Smooth muscle cell (in vitro differentiated cells): ENCODE data around the gene NOS1. TPM values are rescaled to one million over a fixed set of nuclear protein-coding genes. Genes with fewer than 3 reads are reported as not detected.

Experiments used
- DNase-seq: peaks from one replicate; lab custom pipeline; 2025; ENCODE audit not compliant: unreplicated experiment; lab: John Stamatoyannopoulos, UW
- H2AFZ ChIP-seq: fragments of 200-600 bp; sonication (generic); 2 replicates; pipeline ENCODE4 v1.6.0; 2016; ENCODE audit warnings: antibody characterized with exemption, low read depth, mild to moderate bottlenecking
- H3F3A ChIP-seq: fragments of 200-600 bp; sonication (generic); 2 replicates; pipeline ENCODE4 v1.6.0; 2017; ENCODE audit warnings: antibody characterized with exemption, low read depth
- H3K27ac ChIP-seq: fragments of 200-600 bp; sonication (generic); 2 replicates; pipeline ENCODE4 v1.5.1; 2016; ENCODE audit warnings: low read depth, mild to moderate bottlenecking
- H3K27me3 ChIP-seq: fragments of 200-600 bp; sonication (generic); 2 replicates; pipeline ENCODE4 v1.6.1; 2016; ENCODE audit warnings: low read depth, mild to moderate bottlenecking
- H3K36me3 ChIP-seq: fragments of 200-600 bp; sonication (generic); 2 replicates; pipeline ENCODE4 v1.5.1; 2016; ENCODE audit warnings: low read depth
- H3K4me1 ChIP-seq: fragments of 200-600 bp; sonication (generic); 2 replicates; pipeline ENCODE4 v1.5.1; 2016; ENCODE audit warnings: low read depth
- H3K4me2 ChIP-seq: fragments of 200-600 bp; sonication (generic); 2 replicates; pipeline ENCODE4 v1.6.0; 2016; ENCODE audit warnings: mild to moderate bottlenecking
- H3K4me3 ChIP-seq: fragments of 200-600 bp; sonication (generic); 2 replicates; pipeline ENCODE4 v1.5.1; 2016; ENCODE audit warnings: mild to moderate bottlenecking
- H3K79me2 ChIP-seq: fragments of 200-600 bp; sonication (generic); 2 replicates; pipeline ENCODE4 v1.6.0; 2016; ENCODE audit warnings: low read depth, mild to moderate bottlenecking
- H3K9ac ChIP-seq: fragments of 200-600 bp; sonication (generic); 2 replicates; pipeline ENCODE4 v1.6.0; 2016; ENCODE audit warnings: low read depth
- H3K9me3 ChIP-seq: fragments of 200-600 bp; sonication (generic); replicated peaks from 2 replicates; pipeline ENCODE4 v1.5.1; 2016; ENCODE audit warnings: low read depth
- H4K20me1 ChIP-seq: fragments of 200-600 bp; sonication (generic); 2 replicates; pipeline ENCODE4 v1.6.0; 2016; ENCODE audit warnings: low read depth
- WGBS: methylation state at CpG from one replicate; pipeline ENCODE4 v1.1.7; 2016; ENCODE audit warnings: low lambda C conversion rate; 5-methylcytosine and 5-hydroxymethylcytosine counted together
- polyA plus RNA-seq: library from polyadenylated mRNA; unstranded; fragments of >200 nt; fragmentation: Nextera tagmentation; extraction: Ambion mirVana; gene quantifications from 2 replicates; pipeline ENCODE4 v1.2.1, GENCODE V29; 2016
- total RNA-seq: library from RNA; depleted of rRNA; stranded (reverse); fragments of >200 nt; gene quantifications from 2 replicates; pipeline ENCODE4 v1.2.3, GENCODE V29; 2014
- TF ChIP-seq, protein P1 (sequence below): fragments of 200-600 bp; sonication (generic); IDR thresholded peaks from 2 replicates; pipeline ENCODE4 v1.5.1; 2017; ENCODE audit warnings: borderline replicate concordance, mild to moderate bottlenecking, antibody characterized with exemption; ENCODE audit not compliant: insufficient read depth, poor library complexity, severe bottlenecking

The NOS1 gene
- total and polyA plus RNA-seq, 2 experiments from 2014 or later: 0.09 TPM; not detected in 1

DNA sequence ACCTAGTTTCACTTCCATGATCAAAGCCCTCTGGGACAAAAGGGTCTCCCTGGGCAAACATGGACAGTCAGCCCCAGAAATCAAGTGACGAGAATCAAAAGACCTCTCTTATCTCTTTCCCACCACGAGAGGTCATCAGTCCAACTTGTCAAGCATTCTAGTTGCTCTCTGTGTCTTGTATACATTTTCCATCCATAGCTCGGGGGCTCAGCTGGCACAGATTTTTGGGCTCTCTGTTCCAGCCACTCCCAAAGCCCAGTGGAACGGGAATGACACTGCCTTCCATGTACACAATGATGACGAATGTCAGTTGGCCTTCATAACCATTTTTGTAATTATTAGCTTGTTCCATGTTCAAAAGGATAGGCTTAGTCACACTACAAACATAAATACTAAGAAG lies 29.7 kb downstream of the NOS1 start:
- Histone ChIP-seq H4K20me1 (no peaks in the 10 kb centered on the region), H2AFZ (no peak overlapping the region), H3K9me3 (no peaks in the 10 kb centered on the region), H3F3A (no peaks in the 10 kb centered on the region), H3K27me3 (peaks cover 27% of the 10 kb centered on the region), H3K9ac (no peak overlapping the region), H3K27ac (no peak overlapping the region), H3K36me3 (no peaks in the 10 kb centered on the region), H3K4me1 (peaks cover 6% of the 10 kb centered on the region), H3K79me2 (no peaks in the 10 kb centered on the region), H3K4me3 (no peak overlapping the region), H3K4me2 (no peak overlapping the region)
- DNase-seq: no peak
- WGBS: 84% methylated on average over 5 of the region's 5 CpGs
- TF ChIP-seq, protein P1, sequence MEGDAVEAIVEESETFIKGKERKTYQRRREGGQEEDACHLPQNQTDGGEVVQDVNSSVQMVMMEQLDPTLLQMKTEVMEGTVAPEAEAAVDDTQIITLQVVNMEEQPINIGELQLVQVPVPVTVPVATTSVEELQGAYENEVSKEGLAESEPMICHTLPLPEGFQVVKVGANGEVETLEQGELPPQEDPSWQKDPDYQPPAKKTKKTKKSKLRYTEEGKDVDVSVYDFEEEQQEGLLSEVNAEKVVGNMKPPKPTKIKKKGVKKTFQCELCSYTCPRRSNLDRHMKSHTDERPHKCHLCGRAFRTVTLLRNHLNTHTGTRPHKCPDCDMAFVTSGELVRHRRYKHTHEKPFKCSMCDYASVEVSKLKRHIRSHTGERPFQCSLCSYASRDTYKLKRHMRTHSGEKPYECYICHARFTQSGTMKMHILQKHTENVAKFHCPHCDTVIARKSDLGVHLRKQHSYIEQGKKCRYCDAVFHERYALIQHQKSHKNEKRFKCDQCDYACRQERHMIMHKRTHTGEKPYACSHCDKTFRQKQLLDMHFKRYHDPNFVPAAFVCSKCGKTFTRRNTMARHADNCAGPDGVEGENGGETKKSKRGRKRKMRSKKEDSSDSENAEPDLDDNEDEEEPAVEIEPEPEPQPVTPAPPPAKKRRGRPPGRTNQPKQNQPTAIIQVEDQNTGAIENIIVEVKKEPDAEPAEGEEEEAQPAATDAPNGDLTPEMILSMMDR: no peak

DNA sequence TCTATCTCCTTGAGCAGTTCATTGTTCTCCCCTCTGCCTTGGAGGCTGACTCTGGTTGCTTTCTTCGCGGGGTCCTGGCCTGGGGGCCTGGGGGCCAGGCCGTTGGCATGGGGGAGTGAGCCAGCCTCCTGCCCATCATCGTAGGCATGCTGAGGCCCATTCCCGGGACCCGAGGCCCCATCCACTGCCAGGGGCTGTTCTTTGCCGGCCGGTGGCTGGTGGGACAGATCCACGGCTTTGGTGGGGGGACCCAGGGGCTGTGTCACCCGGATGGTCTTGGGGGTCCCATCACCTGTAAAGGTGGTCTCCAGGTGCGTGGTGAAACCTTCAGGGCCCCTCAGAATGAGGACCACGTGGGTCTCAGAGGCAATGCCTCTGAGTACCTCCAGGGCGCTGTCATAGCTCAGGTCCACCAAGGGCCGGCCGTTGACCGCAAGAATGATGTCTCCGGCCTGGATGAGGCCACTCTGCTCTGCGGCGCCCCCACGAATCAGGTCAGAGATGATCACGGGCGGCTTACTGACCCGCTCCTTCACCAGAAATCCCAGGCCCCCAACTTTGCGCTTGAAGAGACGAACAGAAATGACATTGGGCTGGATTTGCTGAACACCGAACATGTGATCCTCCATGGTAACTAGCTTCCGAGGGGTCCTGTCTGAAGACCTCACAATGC lies 30.8 kb downstream of the NOS1 start:
- Histone ChIP-seq H3K79me2 (no peaks in the 10 kb centered on the region), H3K27ac (no peak overlapping the region), H4K20me1 (no peaks in the 10 kb centered on the region), H3K9ac (no peak overlapping the region), H3K4me1 (peaks cover 6% of the 10 kb centered on the region), H3K4me2 (no peak overlapping the region), H2AFZ (no peak overlapping the region), H3K36me3 (no peaks in the 10 kb centered on the region), H3F3A (no peaks in the 10 kb centered on the region), H3K27me3 (peaks cover 20% of the 10 kb centered on the region), H3K9me3 (no peaks in the 10 kb centered on the region), H3K4me3 (no peak overlapping the region)
- WGBS: 92% methylated on average over 27 of the region's 27 CpGs
- TF ChIP-seq, protein P1: no peak
- no peak for DNase-seq

DNA sequence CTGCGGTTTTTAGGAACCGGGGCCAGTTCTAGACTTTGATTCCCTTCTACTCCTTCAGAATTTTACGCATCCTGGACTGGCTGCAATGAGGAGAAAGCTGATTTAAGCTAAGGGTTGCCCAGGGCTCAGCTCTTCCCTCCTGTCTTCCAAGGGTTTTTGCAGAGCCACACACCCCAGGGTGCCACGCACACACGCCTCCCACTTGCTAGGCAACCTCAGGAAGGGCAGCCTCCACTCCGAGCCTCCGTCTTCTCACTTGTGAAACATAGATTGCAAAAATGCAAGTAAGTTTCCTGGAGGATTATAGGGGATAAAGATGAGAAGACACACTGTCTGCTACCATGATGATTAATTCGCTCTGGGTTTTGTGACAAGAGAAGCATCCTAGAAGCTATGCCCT lies 31.7 kb downstream of the NOS1 start:
- H3K27me3 ChIP-seq: peaks cover 20% of the 10 kb centered on the region
- TF ChIP-seq, protein P1: no peak
- H3K9ac ChIP-seq: no peak overlapping the region
- H3K4me2 ChIP-seq: no peak overlapping the region
- DNase-seq: no peak
- no peaks in the 10 kb centered on the region for H3K9me3 ChIP-seq
- H3K36me3 ChIP-seq: no peaks in the 10 kb centered on the region
- H2AFZ ChIP-seq: no peak overlapping the region
- no peak overlapping the region for H3K27ac ChIP-seq
- no peak overlapping the region for H3K4me3 ChIP-seq
- no peaks in the 10 kb centered on the region for H3K79me2 ChIP-seq
- peaks cover 6% of the 10 kb centered on the region for H3K4me1 ChIP-seq
- H4K20me1 ChIP-seq: no peaks in the 10 kb centered on the region
- 75% methylated on average over 8 of the region's 8 CpGs for whole genome bisulfite sequencing
- H3F3A ChIP-seq: no peaks in the 10 kb centered on the region

DNA sequence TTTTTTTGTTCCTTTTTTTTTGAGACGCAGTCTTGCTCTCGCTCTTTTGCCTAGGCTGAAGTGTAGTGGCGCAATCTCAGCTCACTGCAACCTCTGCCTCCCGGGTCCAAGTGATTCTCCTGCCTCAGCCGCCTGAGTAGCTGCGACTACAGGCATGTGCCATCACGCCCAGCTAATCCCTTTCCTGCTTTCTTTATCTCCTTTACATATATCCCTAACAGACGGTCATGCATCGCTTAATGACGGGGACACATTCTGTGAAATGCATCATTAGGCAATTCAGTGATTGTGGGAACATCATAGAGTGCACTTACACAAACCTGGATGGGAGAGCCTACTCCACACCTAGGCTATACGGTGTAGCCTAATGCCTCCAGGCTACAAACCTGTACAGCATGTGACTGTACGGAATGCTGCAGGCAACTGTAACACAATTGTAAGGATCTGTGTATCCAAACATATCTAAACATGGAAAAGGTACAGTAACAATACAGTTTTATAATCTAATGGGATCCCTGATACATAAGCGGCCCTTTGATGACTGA lies 32.8 kb downstream of the NOS1 start:
- Histone ChIP-seq H2AFZ (no peak overlapping the region), H3K79me2 (no peaks in the 10 kb centered on the region), H3K4me1 (peaks cover under 1% of the 10 kb centered on the region), H3K27me3 (peaks cover 9% of the 10 kb centered on the region), H3K9me3 (no peaks in the 10 kb centered on the region), H3K27ac (no peak overlapping the region), H3K36me3 (no peaks in the 10 kb centered on the region), H3K4me2 (no peak overlapping the region), H3K4me3 (no peak overlapping the region), H3K9ac (no peak overlapping the region), H3F3A (no peaks in the 10 kb centered on the region), H4K20me1 (no peaks in the 10 kb centered on the region)
- TF ChIP-seq, protein P1: no peak
- no peak for DNase-seq
- WGBS: 87% methylated on average over 13 of the region's 13 CpGs
